Activated naive CD4-positive, alpha-beta T cell (primary cell): ENCODE measurements around the gene SYTL2.

Experiments
- DNase-seq, 4 experiments: peaks; one replicate each; lab custom pipeline; 2025; lab: John Stamatoyannopoulos, UW

The SYTL2 gene

GRCh38 chr11:85762226-85762625 lies 48.7 kb downstream of the SYTL2 start:
- no peak for DNase-seq

- DNase-seq = no peak
These were observed 51.0 kb downstream of the SYTL2 start for GRCh38 chr11:85759915-85760314.

- no peak for DNase-seq
These were observed 52.4 kb downstream of the SYTL2 start for GRCh38 chr11:85758480-85759039.

- no peak for DNase-seq
These were observed 52.9 kb downstream of the SYTL2 start for GRCh38 chr11:85758026-85758425.

- DNase-seq = no peak
These were observed 54.3 kb downstream of the SYTL2 start for GRCh38 chr11:85756401-85757200.

- no peak for DNase-seq
These were observed 55.2 kb downstream of the SYTL2 start for GRCh38 chr11:85755701-85756100.

- no peak for DNase-seq
These were observed 55.7 kb downstream of the SYTL2 start for GRCh38 chr11:85755285-85755684.

GRCh38 chr11:85752890-85753581 lies 57.9 kb downstream of the SYTL2 start:
- DNase-seq = peak; percentile 22 to 71 (median 54)

GRCh38 chr11:85752201-85752889 lies 58.6 kb downstream of the SYTL2 start:
- peak in 1 of 4 experiments; percentile 18 for DNase-seq

- DNase-seq = no peak
These were observed 59.2 kb downstream of the SYTL2 start for GRCh38 chr11:85751724-85752123.

- no peak for DNase-seq
These were observed 60.3 kb downstream of the SYTL2 start for GRCh38 chr11:85750646-85751045.

GRCh38 chr11:85749884-85750283 lies 61.1 kb downstream of the SYTL2 start:
- no peak for DNase-seq

GRCh38 chr11:85749287-85749834 lies 61.6 kb downstream of the SYTL2 start:
- DNase-seq = no peak

- DNase-seq = no peak
These were observed 62.5 kb downstream of the SYTL2 start for GRCh38 chr11:85748455-85748891.

- no peak for DNase-seq
These were observed 64.3 kb downstream of the SYTL2 start for GRCh38 chr11:85746670-85747069.

GRCh38 chr11:85745626-85746025 lies 65.3 kb downstream of the SYTL2 start:
- no peak for DNase-seq

- no peak for DNase-seq
These were observed 68.1 kb downstream of the SYTL2 start for GRCh38 chr11:85742873-85743275.

GRCh38 chr11:85742348-85742747 lies 68.6 kb downstream of the SYTL2 start:
- DNase-seq = no peak

- no peak for DNase-seq
These were observed 70.2 kb downstream of the SYTL2 start for GRCh38 chr11:85740481-85741400.

GRCh38 chr11:85737738-85738137 lies 73.2 kb downstream of the SYTL2 start:
- no peak for DNase-seq

- DNase-seq = no peak
These were observed 75.0 kb downstream of the SYTL2 start for GRCh38 chr11:85735876-85736460.
